IMR-90 (cell line): Measurements from ENCODE around the gene ZNF423.

Experiments used
- CTCF ChIP-seq: conservative IDR thresholded peaks from 2 replicates; pipeline ENCODE4 v1.5.1; 2012; ENCODE audit warnings: mild to moderate bottlenecking, low read depth, low read length, improper control_type of control experiment
- FOS ChIP-seq: fragments of 150-350 bp; IDR thresholded peaks from 2 replicates; pipeline ENCODE4 v1.6.1; 2016; ENCODE audit warnings: low read depth, low read length
- MAZ ChIP-seq: IDR thresholded peaks from 2 replicates; pipeline ENCODE4 v1.6.1; 2012; ENCODE audit warnings: low read depth, mild to moderate bottlenecking, low read length, improper control_type of control experiment, moderate library complexity, borderline replicate concordance
- NFE2L2 ChIP-seq: fragments of 150-350 bp; IDR thresholded peaks from 2 replicates; pipeline ENCODE4 v1.6.1; 2016; ENCODE audit warnings: low read depth, mild to moderate bottlenecking, low read length
- POLR2A ChIP-seq: IDR thresholded peaks from 2 replicates; pipeline ENCODE4 v1.6.1; 2012; ENCODE audit warnings: mild to moderate bottlenecking, low read depth, low read length
- SMC3 ChIP-seq: fragments of 150-350 bp; IDR thresholded peaks from 2 replicates; pipeline ENCODE4 v1.6.1; 2016; ENCODE audit warnings: low read depth, mild to moderate bottlenecking, antibody characterized with exemption, low read length, moderate library complexity
- USF2 ChIP-seq: fragments of 150-350 bp; IDR thresholded peaks from 2 replicates; pipeline ENCODE4 v1.6.1; 2017; ENCODE audit warnings: mild to moderate bottlenecking, antibody characterized with exemption, low read length, low read depth

GRCh38 chr16:49578018-49578417 is 277.9 kb downstream of the ZNF423 start:
- TF ChIP-seq SMC3 (no peak), CTCF (no peak), POLR2A (no peak), USF2 (no peak), NFE2L2 (no peak), FOS (no peak), MAZ (no peak)
